Stimulated activated CD4-positive, alpha-beta T cell treated with anti-CD3 and anti-CD28 coated beads, TNF-alpha, amount 100 ng/mL, for 24 hours (primary cell): ENCODE results near the gene DNAL1.
"Not testable (repeated sequence)": the region's sequence is repeated elsewhere in the genome, so short reads cannot be mapped to it uniquely, and the experiment has no call there.

Source experiments
- DNase-seq, 3 experiments: peaks; one replicate each; pipeline ENCODE4 v3.0.0-alpha.2; 2020; ENCODE audit warnings: low read depth in 3 of 3

DNAL1 gene

GRCh38 chr14:73640796-73641365 lies 3.9 kb upstream of the DNAL1 start:
- no peak for DNase-seq

- DNase-seq = no peak
Observed at GRCh38 chr14:73645248-73645610, 443 bp downstream of the DNAL1 start.

GRCh38 chr14:73651005-73651404 lies 6.2 kb downstream of the DNAL1 start:
- DNase-seq = no peak

- DNase-seq = no peak
Observed at GRCh38 chr14:73655851-73656250, 11.1 kb downstream of the DNAL1 start.

GRCh38 chr14:73659202-73659601 lies 14.4 kb downstream of the DNAL1 start:
- DNase-seq = not testable (repeated sequence)

GRCh38 chr14:73660511-73660910 lies 15.7 kb downstream of the DNAL1 start:
- DNase-seq = no peak

GRCh38 chr14:73661872-73662271 lies 17.1 kb downstream of the DNAL1 start:
- DNase-seq = no peak

- no peak for DNase-seq
Observed at GRCh38 chr14:73662487-73662943, 17.7 kb downstream of the DNAL1 start.

- DNase-seq = no peak
Observed at GRCh38 chr14:73663548-73664212, 18.9 kb downstream of the DNAL1 start.

- no peak for DNase-seq
Observed at GRCh38 chr14:73665130-73665529, 20.3 kb downstream of the DNAL1 start.

GRCh38 chr14:73666583-73666982 lies 21.8 kb downstream of the DNAL1 start:
- no peak for DNase-seq

GRCh38 chr14:73667854-73668253 lies 23.1 kb downstream of the DNAL1 start:
- no peak for DNase-seq

- no peak for DNase-seq
Observed at GRCh38 chr14:73674986-73675385, 30.2 kb downstream of the DNAL1 start.

- DNase-seq = no peak
Observed at GRCh38 chr14:73678698-73679097, 33.9 kb downstream of the DNAL1 start.

- no peak for DNase-seq
Observed at GRCh38 chr14:73680821-73681220, 36.0 kb downstream of the DNAL1 start.

- no peak for DNase-seq
Observed at GRCh38 chr14:73684627-73685026, 39.8 kb downstream of the DNAL1 start.

GRCh38 chr14:73685328-73685727 lies 40.5 kb downstream of the DNAL1 start:
- DNase-seq = no peak

GRCh38 chr14:73686901-73687300 lies 42.1 kb downstream of the DNAL1 start:
- DNase-seq = no peak

- no peak for DNase-seq
Observed at GRCh38 chr14:73694083-73694482, 49.3 kb downstream of the DNAL1 start.

GRCh38 chr14:73695082-73695481 lies 50.3 kb downstream of the DNAL1 start:
- DNase-seq = no peak

GRCh38 chr14:73695997-73696396 lies 51.2 kb downstream of the DNAL1 start:
- no peak for DNase-seq

GRCh38 chr14:73696466-73697400 lies 51.9 kb downstream of the DNAL1 start:
- no peak for DNase-seq

- DNase-seq = no peak
Observed at GRCh38 chr14:73700325-73700724, 55.5 kb downstream of the DNAL1 start.
